Measurements from ENCODE around the gene NDST3.

DNA sequence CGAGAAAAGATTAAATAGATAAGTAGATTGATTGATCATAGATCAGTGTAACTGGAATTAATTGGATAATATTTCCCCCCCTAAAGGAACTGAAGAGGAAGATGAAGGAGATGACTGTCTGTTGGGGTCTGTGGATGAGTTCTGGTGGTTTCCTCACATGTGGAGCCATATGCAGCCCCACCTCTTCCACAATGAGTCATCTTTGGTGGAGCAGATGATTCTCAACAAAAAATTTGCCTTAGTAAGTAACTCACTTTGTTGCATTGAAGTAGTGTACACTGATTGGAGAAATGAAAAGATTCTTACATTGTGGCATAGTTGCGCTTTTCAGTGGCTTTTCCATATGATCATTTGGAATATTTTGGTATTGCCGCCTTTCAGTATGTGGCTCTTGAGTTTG lies 80.4 kb downstream of the NDST3 start:
- TF ChIP-seq, protein P1, sequence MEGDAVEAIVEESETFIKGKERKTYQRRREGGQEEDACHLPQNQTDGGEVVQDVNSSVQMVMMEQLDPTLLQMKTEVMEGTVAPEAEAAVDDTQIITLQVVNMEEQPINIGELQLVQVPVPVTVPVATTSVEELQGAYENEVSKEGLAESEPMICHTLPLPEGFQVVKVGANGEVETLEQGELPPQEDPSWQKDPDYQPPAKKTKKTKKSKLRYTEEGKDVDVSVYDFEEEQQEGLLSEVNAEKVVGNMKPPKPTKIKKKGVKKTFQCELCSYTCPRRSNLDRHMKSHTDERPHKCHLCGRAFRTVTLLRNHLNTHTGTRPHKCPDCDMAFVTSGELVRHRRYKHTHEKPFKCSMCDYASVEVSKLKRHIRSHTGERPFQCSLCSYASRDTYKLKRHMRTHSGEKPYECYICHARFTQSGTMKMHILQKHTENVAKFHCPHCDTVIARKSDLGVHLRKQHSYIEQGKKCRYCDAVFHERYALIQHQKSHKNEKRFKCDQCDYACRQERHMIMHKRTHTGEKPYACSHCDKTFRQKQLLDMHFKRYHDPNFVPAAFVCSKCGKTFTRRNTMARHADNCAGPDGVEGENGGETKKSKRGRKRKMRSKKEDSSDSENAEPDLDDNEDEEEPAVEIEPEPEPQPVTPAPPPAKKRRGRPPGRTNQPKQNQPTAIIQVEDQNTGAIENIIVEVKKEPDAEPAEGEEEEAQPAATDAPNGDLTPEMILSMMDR (conservative IDR thresholded peaks at IDR 0.05; ENCODE audit: low read depth, low read length), result no peak
- no peak for TF ChIP-seq EZH2phosphoT487 (IDR thresholded peaks at IDR 0.05; ENCODE audit: borderline replicate concordance, low read length)
